ENCODE measurements around the gene GLIS2. TPM values are rescaled to one million over a fixed set of nuclear protein-coding genes. Genes with fewer than 3 reads are reported as not detected.

GLIS2 gene
- total and polyA plus RNA-seq, 10 of the 15 experiments (the other 5 are each of a cell fraction or from before 2014, with no cell fraction given), result 0.03 to 0.64 (median 0.18) TPM; not detected in 4

- peaks cover 2 to 3% of the 10 kb centered on the region in 2 experiments; a peak in 2 of 4 replicates for H3K36me3 ChIP-seq (ENCODE audit: control insufficient read depth in 2 of 2, insufficient read depth in 2 of 2, low read length in 1 of 2)
- under 1% methylated on average over 57 of the region's 68 CpGs for WGBS (ENCODE audit: insufficient coverage, insufficient replicate concordance, low lambda C conversion rate, missing lambda C conversion rate)
- H3K9me3 ChIP-seq (replicated peaks; ENCODE audit: control insufficient read depth, insufficient read depth, low read length), result no peaks in the 10 kb centered on the region
- peak; percentile 41 for FAIRE-seq
- CTCF ChIA-PET, result interaction anchor here (0.6 to 7.8 kb wide), 12 partner anchors 7 to 651 kb away, joined by 3 to 140 read pairs (median 4); no protein-coding TSS in a partner anchor
- peak overlapping the region; percentile 84 for H3K4me2 ChIP-seq (ENCODE audit: control insufficient read depth, insufficient read depth)
- intact Hi-C loops (cut with micrococcal nuclease; ENCODE audit: unreplicated experiment) (loop anchor here (2.0 to 5.0 kb wide), 4 partner anchors 23 to 650 kb away; partner anchors contain the start of genes SEC14L5 and TFAP4), in situ Hi-C loops (cut with MboI) (no loop called here)
- H3K27me3 ChIP-seq (replicated peaks in 1 of 2; ENCODE audit: control insufficient read depth in 2 of 2, insufficient read depth in 2 of 2, low read length in 1 of 2), result no peaks in the 10 kb centered on the region
- BruUV-seq (replicated peaks), result no TSS peak
- DNase-seq (ENCODE audit: low read depth, low spot score), result peak; percentile 72
- RAD21 ChIA-PET (ENCODE audit: unreplicated experiment), result interaction anchor here (1.0 to 7.0 kb wide), 6 partner anchors 10 to 107 kb away, joined by 4 to 68 read pairs (median 6); no protein-coding TSS in a partner anchor
- POLR2A ChIA-PET, result interaction anchor here (0.6 to 4.4 kb wide), 7 partner anchors 10 to 229 kb away, joined by 3 to 17 read pairs (median 4); partner anchors contain the start of genes GLIS2, HMOX2 and PAM16
- no peaks in the 10 kb centered on the region for H4K20me1 ChIP-seq (ENCODE audit: control insufficient read depth, insufficient read depth)
- H3K9ac ChIP-seq (ENCODE audit: control insufficient read depth, insufficient read depth, low read length), result peak overlapping the region; percentile 95
- peak; percentile 92 for ATAC-seq
- H3K4me3 ChIP-seq, result peak overlapping the region; percentile 94
- peak overlapping the region; percentile 92 for H2AFZ ChIP-seq (ENCODE audit: control insufficient read depth, low read depth, low read length)
- SMC1A ChIA-PET (ENCODE audit: uncharacterized antibody, unreplicated experiment), result interaction anchor here (1.0 to 7.6 kb wide), 4 partner anchors 17 to 44 kb away, joined by 3 to 62 read pairs (median 12); no protein-coding TSS in a partner anchor
- peaks cover 24% of the 10 kb centered on the region for H3K79me2 ChIP-seq (ENCODE audit: control insufficient read depth, insufficient read depth, low read length)
- peak overlapping the region; percentile 87 for H3K27ac ChIP-seq (ENCODE audit: control insufficient read depth, insufficient read depth)
- H3K4me1 ChIP-seq (ENCODE audit: control insufficient read depth, insufficient read depth, low read length), result peaks cover 13% of the 10 kb centered on the region
- TF ChIP-seq NKRF (conservative IDR thresholded peaks at IDR 0.05) (peak; percentile 78; the same call in 1 of the 2 replicates), JUNB (IDR thresholded peaks at IDR 0.05) (no peak), NR2F1 (conservative IDR thresholded peaks at IDR 0.05) (peak; percentile 94), RELA (IDR thresholded peaks at IDR 0.05; ENCODE audit: borderline replicate concordance, partially characterized antibody) (peak; percentile 85), DPF2 (IDR thresholded peaks at IDR 0.05) (peak; percentile 75; the same call in 1 of the 2 replicates), IRF4 (IDR thresholded peaks at IDR 0.05; ENCODE audit: low read depth, low read length) (0 out of 2 replicates have a peak, but pooled peaks have one; percentile 13), STAT1 (conservative IDR thresholded peaks at IDR 0.05) (no peak), CREB1 (IDR thresholded peaks at IDR 0.05; ENCODE audit: low read depth) (peak; percentile 82), ZNF217 (IDR thresholded peaks at IDR 0.05) (peak; percentile 75; the same call in 1 of the 2 replicates), BRCA1 (IDR thresholded peaks at IDR 0.05; ENCODE audit: low read depth, low read length) (no peak), GABPA (IDR thresholded peaks at IDR 0.05; ENCODE audit: low read depth) (peak; percentile 62; the same call in 1 of the 2 replicates), SREBF2 (IDR thresholded peaks at IDR 0.05; ENCODE audit: low read length) (no peak), ZBTB33 (IDR thresholded peaks at IDR 0.05) (no peak), ESRRA (IDR thresholded peaks at IDR 0.05; ENCODE audit: low read length) (no peak), POLR2AphosphoS5 (IDR thresholded peaks at IDR 0.05; ENCODE audit: low read length) (peak; percentile 79), GATAD2B (conservative IDR thresholded peaks at IDR 0.05; ENCODE audit: low read depth) (peak; percentile 63; the same call in 1 of the 2 replicates), NR2C1 (IDR thresholded peaks at IDR 0.05) (peak; percentile 88), PAX5 (IDR thresholded peaks at IDR 0.05; ENCODE audit: borderline replicate concordance, low read depth, low read length) (no peak; the same call in 1 of the 2 replicates), NFYA (IDR thresholded peaks at IDR 0.05; ENCODE audit: borderline replicate concordance, low read depth, low read length) (no peak), MYC (IDR thresholded peaks at IDR 0.05; ENCODE audit: insufficient read depth, insufficient read length, insufficient replicate concordance, low read length, severe bottlenecking) (no peak), BMI1 (IDR thresholded peaks at IDR 0.05; ENCODE audit: borderline replicate concordance) (no peak)
Observed at GRCh38 chr16:4307215-4308037, 8.4 kb upstream of the GLIS2 start.
